H9 (cell line): ENCODE results near the gene ABCC4. TPM values are rescaled to one million over a fixed set of nuclear protein-coding genes. Genes with fewer than 3 reads are reported as not detected.

Source experiments
- DNase-seq: peaks from one replicate; pipeline ENCODE4 v3.0.0-alpha.2; 2017
- H2AFZ ChIP-seq: one replicate; pipeline ENCODE4 v1.6.1; 2013; ENCODE audit warnings: mild to moderate bottlenecking, low read length, control low read depth, moderate library complexity
- H2AK5ac ChIP-seq: 2 replicates; pipeline ENCODE4 v1.6.1; 2013; ENCODE audit warnings: low read length, control low read depth, mixed read lengths; ENCODE audit not compliant: insufficient read length
- H2BK120ac ChIP-seq: one replicate; pipeline ENCODE4 v1.6.1; 2013; ENCODE audit warnings: low read depth, mild to moderate bottlenecking, low read length, control low read depth, inconsistent platforms; ENCODE audit not compliant: poor library complexity, severe bottlenecking
- H2BK12ac ChIP-seq: 2 replicates; pipeline ENCODE4 v1.6.1; 2013; ENCODE audit warnings: low read length, control low read depth, mixed read lengths, low read depth; ENCODE audit not compliant: insufficient read length
- H2BK15ac ChIP-seq: 2 replicates; pipeline ENCODE4 v1.6.1; 2013; ENCODE audit warnings: low read depth, low read length, control low read depth
- H2BK20ac ChIP-seq: one replicate; pipeline ENCODE4 v1.6.1; 2013; ENCODE audit warnings: low read depth, mild to moderate bottlenecking, low read length, control low read depth, inconsistent platforms; ENCODE audit not compliant: poor library complexity, severe bottlenecking
- H2BK5ac ChIP-seq: 2 replicates; pipeline ENCODE4 v1.6.1; 2013; ENCODE audit warnings: low read length, control low read depth, mixed read lengths; ENCODE audit not compliant: insufficient read length
- H3K14ac ChIP-seq: 2 replicates; pipeline ENCODE4 v1.6.1; 2013; ENCODE audit warnings: low read length, control low read depth; ENCODE audit not compliant: insufficient read depth
- H3K18ac ChIP-seq: 2 replicates; pipeline ENCODE4 v1.6.1; 2013; ENCODE audit warnings: low read depth, mild to moderate bottlenecking, mixed read lengths, low read length, control low read depth; ENCODE audit not compliant: insufficient read length
- H3K23ac ChIP-seq: 2 replicates; pipeline ENCODE4 v1.6.1; 2013; ENCODE audit warnings: low read length, control low read depth, mixed read lengths, low read depth; ENCODE audit not compliant: insufficient read length
- H3K23me2 ChIP-seq: 2 replicates; pipeline ENCODE4 v1.6.1; 2013; ENCODE audit warnings: low read depth, mild to moderate bottlenecking, mixed read lengths, low read length, control low read depth; ENCODE audit not compliant: insufficient read length, poor library complexity, severe bottlenecking
- H3K27ac ChIP-seq: 2 replicates; pipeline ENCODE4 v1.5.1; 2013; ENCODE audit warnings: low read length, control low read depth, mixed read lengths, low read depth; ENCODE audit not compliant: insufficient read length
- H3K27me3 ChIP-seq: 2 replicates; pipeline ENCODE4 v1.6.1; 2013; ENCODE audit warnings: low read length, control low read depth, inconsistent platforms; ENCODE audit not compliant: insufficient read depth
- H3K4ac ChIP-seq: 2 replicates; pipeline ENCODE4 v1.6.1; 2013; ENCODE audit warnings: low read depth, mild to moderate bottlenecking, control low read depth, inconsistent platforms, low read length, moderate library complexity
- H3K4me1 ChIP-seq: 2 replicates; pipeline ENCODE4 v1.6.1; 2013; ENCODE audit warnings: low read length, control low read depth, inconsistent platforms; ENCODE audit not compliant: insufficient read depth
- H3K4me2 ChIP-seq: 2 replicates; pipeline ENCODE4 v1.6.1; 2013; ENCODE audit warnings: low read length, control low read depth, mixed read lengths; ENCODE audit not compliant: insufficient read length, insufficient read depth
- H3K56ac ChIP-seq: 2 replicates; pipeline ENCODE4 v1.6.1; 2013; ENCODE audit warnings: low read depth, mild to moderate bottlenecking, mixed read lengths, low read length, control low read depth; ENCODE audit not compliant: insufficient read length
- H3K79me1 ChIP-seq: 2 replicates; pipeline ENCODE4 v1.6.1; 2013; ENCODE audit warnings: low read depth, mild to moderate bottlenecking, moderate library complexity, low read length, control low read depth, inconsistent platforms; ENCODE audit not compliant: insufficient read depth, poor library complexity, severe bottlenecking
- H3K79me2 ChIP-seq: 2 replicates; pipeline ENCODE4 v1.6.1; 2013; ENCODE audit warnings: low read length, control low read depth, inconsistent platforms; ENCODE audit not compliant: insufficient read depth
- H3K9ac ChIP-seq: 2 replicates; pipeline ENCODE4 v1.6.1; 2013; ENCODE audit warnings: low read length, control low read depth, mixed read lengths; ENCODE audit not compliant: insufficient read length; ENCODE audit errors: extremely low read depth
- H3K9me3 ChIP-seq: one replicate; pipeline ENCODE4 v1.6.1; 2013; ENCODE audit warnings: low read depth, low read length, inconsistent platforms; ENCODE audit not compliant: control insufficient read depth
- H3T11ph ChIP-seq: one replicate; pipeline ENCODE4 v1.6.1; 2013; ENCODE audit warnings: mild to moderate bottlenecking, low read length, control low read depth, inconsistent platforms
- H4K20me1 ChIP-seq: one replicate; pipeline ENCODE4 v1.6.1; 2013; ENCODE audit not compliant: control insufficient read depth, insufficient read length, insufficient read depth
- H4K5ac ChIP-seq: 2 replicates; pipeline ENCODE4 v1.6.1; 2013; ENCODE audit warnings: low read depth, mild to moderate bottlenecking, mixed read lengths, low read length, control low read depth; ENCODE audit not compliant: insufficient read length
- H4K8ac ChIP-seq: replicated peaks from 2 replicates; pipeline ENCODE4 v1.6.1; 2013; ENCODE audit warnings: low read length, control low read depth, mixed read lengths, low read depth; ENCODE audit not compliant: insufficient read length
- H4K91ac ChIP-seq: 2 replicates; pipeline ENCODE4 v1.6.1; 2013; ENCODE audit warnings: low read depth, mild to moderate bottlenecking, moderate library complexity, mixed read lengths, low read length, control low read depth; ENCODE audit not compliant: insufficient read length
- H3K27ac Mint-ChIP-seq, 3 experiments: 2 replicates in 2 of 3; 3 replicates in 1 of 3; pipeline ENCODE4 v1.8.0; 2020 to 2021; ENCODE audit warnings: mixed read lengths in 3 of 3, mild to moderate bottlenecking in 1 of 3, moderate library complexity in 1 of 3
- H3K27me3 Mint-ChIP-seq: 2 replicates; pipeline ENCODE4 v1.8.0; 2021; ENCODE audit warnings: low read depth, mild to moderate bottlenecking, moderate library complexity, mixed read lengths
- H3K36me3 Mint-ChIP-seq, 3 experiments: 2 replicates in 2 of 3; 3 replicates in 1 of 3; pipeline ENCODE4 v1.8.0; 2020 to 2021; ENCODE audit warnings: low read depth in 3 of 3, mixed read lengths in 3 of 3; ENCODE audit not compliant: insufficient read depth in 1 of 3
- H3K4me1 Mint-ChIP-seq, 2 experiments: 2 replicates each; pipeline ENCODE4 v1.8.0; 2020; ENCODE audit warnings: mixed read lengths in 2 of 2
- H3K4me3 Mint-ChIP-seq, 2 experiments: 2 replicates in 1 of 2; 3 replicates in 1 of 2; pipeline ENCODE4 v1.8.0; 2020 to 2021; ENCODE audit warnings: mild to moderate bottlenecking in 2 of 2, mixed read lengths in 2 of 2, moderate library complexity in 1 of 2
- H3K9me3 Mint-ChIP-seq, 2 experiments: 2 replicates in 1 of 2; 3 replicates in 1 of 2; pipeline ENCODE4 v1.8.0; 2020; ENCODE audit warnings: mild to moderate bottlenecking in 2 of 2, mixed read lengths in 2 of 2, moderate library complexity in 1 of 2
- CTCF ChIP-seq: fragments of 200-600 bp; sonication (generic); conservative IDR thresholded peaks from 3 replicates; pipeline ENCODE4 v1.8.0; 2021; ENCODE audit warnings: antibody characterized with exemption, mild to moderate bottlenecking
- WGBS: extraction: QIAGEN DNeasy Blood & Tissue Kit; methylation state at CpG from one replicate; pipeline ENCODE4 v1.1.7; 2013; ENCODE audit warnings: missing lambda C conversion rate, low lambda C conversion rate, mixed read lengths; ENCODE audit not compliant: insufficient read length; ENCODE audit errors: extremely low coverage; 5-methylcytosine and 5-hydroxymethylcytosine counted together
- total RNA-seq: library from RNA; stranded (reverse); gene quantifications from 2 replicates; pipeline ENCODE4 v1.2.1, GENCODE V29; 2021

Gene ABCC4
- total RNA-seq, 1 experiment from 2014 or later, result 5.9 TPM

- Mint-ChIP-seq H3K27me3 (no peaks in the 10 kb centered on the region), H3K9me3 (peaks cover 3 to 12% of the 10 kb centered on the region in 2 experiments; a peak in 3 of 5 replicates)
- H3K4me2 ChIP-seq, result no peak overlapping the region
These were observed 213.4 kb downstream of the ABCC4 start for GRCh38 chr13:95087746-95088305.

More at GRCh38 chr13:95087746-95088305, 213.4 kb downstream of the ABCC4 start:
- H3K4me3 Mint-ChIP-seq, result no peak overlapping the region
- Histone ChIP-seq H2BK120ac (no peak overlapping the region), H3K79me2 (no peaks in the 10 kb centered on the region), H2BK5ac (no peak overlapping the region), H2AFZ (no peak overlapping the region), H3K14ac (no peak overlapping the region), H3K18ac (no peak overlapping the region), H2AK5ac (no peak overlapping the region), H4K8ac (no peak overlapping the region), H2BK20ac (no peak overlapping the region), H4K20me1 (no peaks in the 10 kb centered on the region), H3K27me3 (no peaks in the 10 kb centered on the region), H3K79me1 (no peaks in the 10 kb centered on the region), H3K4me1 (no peaks in the 10 kb centered on the region), H3K9me3 (no peaks in the 10 kb centered on the region), H4K91ac (no peak overlapping the region), H3K27ac (no peak overlapping the region), H3K23me2 (no peaks in the 10 kb centered on the region), H3K9ac (no peak overlapping the region), H3K23ac (no peak overlapping the region), H2BK12ac (no peak overlapping the region), H3K4ac (no peak overlapping the region), H3K56ac (no peak overlapping the region), H2BK15ac (no peak overlapping the region), H3T11ph (no peak overlapping the region), H4K5ac (no peak overlapping the region)
- peaks cover 8 to 20% of the 10 kb centered on the region in 2 experiments for H3K4me1 Mint-ChIP-seq
- no peak for DNase-seq
- no CpG with 5 or more reads among the region's 3 CpGs for WGBS
- H3K27ac Mint-ChIP-seq, result no peak overlapping the region
- no peak for TF ChIP-seq CTCF
- peaks cover 2 to 21% (median 6%) of the 10 kb centered on the region in 3 experiments; a peak in 6 of 7 replicates for H3K36me3 Mint-ChIP-seq
